GM19328 (cell line): ENCODE measurements around the gene SPATA13.
"Not testable (repeated sequence)": the region's sequence is repeated elsewhere in the genome, so short reads cannot be mapped to it uniquely, and the experiment has no call there.

Experiments used
- ATAC-seq: cut with Tn5 transposase; IDR thresholded peaks from one replicate; pipeline ENCODE4 v1.9.1; 2021; ENCODE audit warnings: mild to moderate bottlenecking, moderate library complexity; ENCODE audit not compliant: unreplicated experiment

SPATA13 gene

GRCh38 chr13:24192057-24192810 is 31.7 kb downstream of the SPATA13 start:
- no peak for ATAC-seq

GRCh38 chr13:24192811-24193162 is 32.3 kb downstream of the SPATA13 start:
- ATAC-seq, result no peak

GRCh38 chr13:24194447-24194846 is 33.9 kb downstream of the SPATA13 start:
- ATAC-seq, result no peak

GRCh38 chr13:24195626-24196025 is 35.1 kb downstream of the SPATA13 start:
- no peak for ATAC-seq

- ATAC-seq, result no peak
These were observed 36.2 kb downstream of the SPATA13 start for GRCh38 chr13:24196593-24197197.

- ATAC-seq, result no peak
These were observed 38.5 kb downstream of the SPATA13 start for GRCh38 chr13:24199016-24199415.

GRCh38 chr13:24202215-24202614 is 41.7 kb downstream of the SPATA13 start:
- ATAC-seq, result no peak

- ATAC-seq, result no peak
These were observed 42.8 kb downstream of the SPATA13 start for GRCh38 chr13:24203273-24203672.

- ATAC-seq, result no peak
These were observed 43.3 kb downstream of the SPATA13 start for GRCh38 chr13:24203811-24204210.

GRCh38 chr13:24205076-24205475 is 44.6 kb downstream of the SPATA13 start:
- not testable (repeated sequence) for ATAC-seq

- no peak for ATAC-seq
These were observed 47.5 kb downstream of the SPATA13 start for GRCh38 chr13:24207841-24208667.

- no peak for ATAC-seq
These were observed 48.6 kb downstream of the SPATA13 start for GRCh38 chr13:24209138-24209537.

- no peak for ATAC-seq
These were observed 51.7 kb downstream of the SPATA13 start for GRCh38 chr13:24212254-24212653.

GRCh38 chr13:24212674-24213073 is 52.2 kb downstream of the SPATA13 start:
- ATAC-seq, result no peak

- no peak for ATAC-seq
These were observed 53.4 kb downstream of the SPATA13 start for GRCh38 chr13:24213932-24214331.

- ATAC-seq, result no peak
These were observed 54.0 kb downstream of the SPATA13 start for GRCh38 chr13:24214528-24214927.

- ATAC-seq, result no peak
These were observed 54.6 kb downstream of the SPATA13 start for GRCh38 chr13:24215126-24215525.

GRCh38 chr13:24215732-24216131 is 55.2 kb downstream of the SPATA13 start:
- no peak for ATAC-seq

GRCh38 chr13:24216176-24216575 is 55.7 kb downstream of the SPATA13 start:
- no peak for ATAC-seq

GRCh38 chr13:24216779-24217178 is 56.3 kb downstream of the SPATA13 start:
- ATAC-seq, result not testable (repeated sequence)

- no peak for ATAC-seq
These were observed 57.2 kb downstream of the SPATA13 start for GRCh38 chr13:24217601-24218281.
